Neural crest cell (in vitro differentiated cells): Measurements from ENCODE around the gene DLK2. TPM values are rescaled to one million over a fixed set of nuclear protein-coding genes. Genes with fewer than 3 reads are reported as not detected.
"Not testable (repeated sequence)": the region's sequence is repeated elsewhere in the genome, so short reads cannot be mapped to it uniquely, and the experiment has no call there.

ENCODE experiments used
- DNase-seq: peaks from one replicate; pipeline ENCODE4 v3.0.0; 2021; ENCODE audit warnings: low read depth, mixed read lengths, low spot score
- H3K27ac Mint-ChIP-seq: one replicate; pipeline ENCODE4 v1.8.0; 2021; ENCODE audit warnings: mild to moderate bottlenecking, mixed read lengths; ENCODE audit not compliant: unreplicated experiment
- H3K27me3 Mint-ChIP-seq: 2 replicates; pipeline ENCODE4 v1.8.0; 2021; ENCODE audit warnings: low read depth, mild to moderate bottlenecking, mixed read lengths
- H3K36me3 Mint-ChIP-seq: 2 replicates; pipeline ENCODE4 v1.8.0; 2021; ENCODE audit warnings: low read depth, mild to moderate bottlenecking, mixed read lengths
- H3K4me1 Mint-ChIP-seq: 2 replicates; pipeline ENCODE4 v1.8.0; 2021; ENCODE audit warnings: mixed read lengths
- H3K4me3 Mint-ChIP-seq: one replicate; pipeline ENCODE4 v1.8.0; 2021; ENCODE audit warnings: mild to moderate bottlenecking, mixed read lengths
- H3K9me3 Mint-ChIP-seq: 2 replicates; pipeline ENCODE4 v1.8.0; 2021; ENCODE audit warnings: mixed read lengths
- CTCF ChIP-seq: fragments of 200-600 bp; sonication (generic); conservative IDR thresholded peaks from 2 replicates; pipeline ENCODE4 v1.5.0; 2021; ENCODE audit warnings: antibody characterized with exemption, mild to moderate bottlenecking
- total RNA-seq: library from RNA; stranded (reverse); gene quantifications from 2 replicates; pipeline ENCODE4 v1.2.1, GENCODE V29; 2021

Gene DLK2
- total RNA-seq, 1 donor from 2014 or later = 1.5 TPM

- TF ChIP-seq CTCF = no peak
- Mint-ChIP-seq H3K9me3 (no peaks in the 10 kb centered on the region), H3K27ac (no peak overlapping the region), H3K4me1 (peaks cover 4% of the 10 kb centered on the region), H3K4me3 (no peak overlapping the region), H3K36me3 (no peaks in the 10 kb centered on the region), H3K27me3 (peaks cover 17% of the 10 kb centered on the region)
- DNase-seq = no peak
Observed at GRCh38 chr6:43471399-43471798, 16.1 kb upstream of the DLK2 start.

DNA sequence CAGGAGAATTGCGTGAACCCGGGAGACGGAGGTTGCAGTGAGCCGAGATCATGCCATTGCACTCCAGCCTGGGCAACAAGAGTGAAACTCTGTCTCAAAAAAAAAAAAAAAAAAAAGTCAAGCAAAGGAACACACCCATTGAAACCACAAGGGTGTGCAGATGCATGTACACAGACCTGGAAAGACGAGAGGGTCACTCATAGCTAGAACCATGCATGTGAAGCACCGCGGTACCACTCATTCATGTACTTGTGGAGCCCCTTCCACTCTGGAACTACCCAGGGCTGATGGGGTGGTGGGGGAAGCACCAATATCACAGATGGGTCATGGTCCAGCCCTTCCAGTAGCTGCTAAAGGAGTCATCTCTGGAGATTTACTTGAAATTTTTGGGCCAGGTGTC, 14.6 kb upstream of the DLK2 start:
- H3K4me1 Mint-ChIP-seq = peaks cover 4% of the 10 kb centered on the region
- H3K4me3 Mint-ChIP-seq = no peak overlapping the region
- H3K27ac Mint-ChIP-seq = no peak overlapping the region
- peaks cover 19% of the 10 kb centered on the region for H3K27me3 Mint-ChIP-seq
- DNase-seq = no peak
- TF ChIP-seq CTCF = no peak
- no peaks in the 10 kb centered on the region for H3K36me3 Mint-ChIP-seq
- no peaks in the 10 kb centered on the region for H3K9me3 Mint-ChIP-seq

GRCh38 chr6:43468748-43469681, 13.7 kb upstream of the DLK2 start:
- DNase-seq = no peak
- H3K27ac Mint-ChIP-seq = peak overlapping the region; percentile 73
- H3K4me1 Mint-ChIP-seq = peaks cover 4% of the 10 kb centered on the region
- no peak for TF ChIP-seq CTCF
- H3K27me3 Mint-ChIP-seq = peaks cover 20% of the 10 kb centered on the region
- no peaks in the 10 kb centered on the region for H3K9me3 Mint-ChIP-seq
- no peaks in the 10 kb centered on the region for H3K36me3 Mint-ChIP-seq
- H3K4me3 Mint-ChIP-seq = no peak overlapping the region

DNA sequence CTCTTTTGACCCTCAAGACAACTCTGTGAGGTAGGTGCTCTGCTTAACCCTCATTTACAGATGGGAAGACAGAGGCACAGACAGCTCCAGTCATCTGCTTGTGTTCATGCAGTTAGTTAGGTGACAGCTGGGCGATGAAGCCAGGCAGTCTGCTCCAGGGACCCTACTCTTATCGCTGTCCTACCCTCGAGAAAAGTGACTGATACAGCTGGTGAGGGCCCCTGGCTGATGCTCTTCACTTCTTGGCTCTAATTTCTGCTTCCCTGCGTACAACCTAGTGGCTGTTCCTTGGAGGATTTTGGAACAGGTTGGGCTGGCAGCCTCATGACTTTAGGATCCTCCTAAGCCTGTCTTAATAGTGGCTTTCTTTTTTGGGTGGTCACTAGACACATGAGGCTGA, 12.9 kb upstream of the DLK2 start:
- Mint-ChIP-seq H3K27me3 (peaks cover 23% of the 10 kb centered on the region), H3K36me3 (no peaks in the 10 kb centered on the region), H3K27ac (no peak overlapping the region), H3K4me1 (peaks cover 4% of the 10 kb centered on the region), H3K9me3 (no peaks in the 10 kb centered on the region), H3K4me3 (no peak overlapping the region)
- DNase-seq = no peak
- no peak for TF ChIP-seq CTCF

GRCh38 chr6:43467752-43468151, 12.4 kb upstream of the DLK2 start:
- H3K4me1 Mint-ChIP-seq = peaks cover 4% of the 10 kb centered on the region
- H3K27me3 Mint-ChIP-seq = peaks cover 26% of the 10 kb centered on the region
- no peak overlapping the region for H3K4me3 Mint-ChIP-seq
- TF ChIP-seq CTCF = no peak
- H3K36me3 Mint-ChIP-seq = no peaks in the 10 kb centered on the region
- no peak for DNase-seq
- H3K9me3 Mint-ChIP-seq = no peaks in the 10 kb centered on the region
- H3K27ac Mint-ChIP-seq = peak overlapping the region; percentile 30

GRCh38 chr6:43467265-43467664, 11.9 kb upstream of the DLK2 start:
- not testable (repeated sequence) for H3K9me3 Mint-ChIP-seq, H3K4me3 Mint-ChIP-seq, H3K4me1 Mint-ChIP-seq, DNase-seq, H3K27ac Mint-ChIP-seq, H3K36me3 Mint-ChIP-seq
- H3K27me3 Mint-ChIP-seq = peaks cover 31% of the 10 kb centered on the region
